Fibroblast of the aortic adventitia (primary cell): ENCODE data around the gene MS4A2. TPM values are rescaled to one million over a fixed set of nuclear protein-coding genes. Genes with fewer than 3 reads are reported as not detected.
"Not testable (repeated sequence)": the region's sequence is repeated elsewhere in the genome, so short reads cannot be mapped to it uniquely, and the experiment has no call there.

Experiments
- DNase-seq: peaks from one replicate; pipeline ENCODE4 v3.0.0-alpha.2; 2010; ENCODE audit warnings: low read depth
- H3K4me3 ChIP-seq: 2 replicates; pipeline ENCODE4 v1.5.1; 2011; ENCODE audit warnings: low read depth, mild to moderate bottlenecking, control low read depth, low read length, moderate library complexity
- CTCF ChIP-seq: IDR thresholded peaks from 2 replicates; pipeline ENCODE4 v1.5.1; 2011; ENCODE audit warnings: mild to moderate bottlenecking, low read length, control low read depth, inconsistent platforms; ENCODE audit not compliant: insufficient read depth
- total RNA-seq: library from RNA; depleted of rRNA; stranded (reverse); fragments of >200 nt; gene quantifications from 2 replicates; pipeline ENCODE4 v1.2.3, GENCODE V29; 2012; ENCODE audit warnings: low replicate concordance

MS4A2 gene
- total RNA-seq, 1 donor, result not detected

- TF ChIP-seq CTCF, result no peak
- H3K4me3 ChIP-seq, result no peak overlapping the region
- no peak for DNase-seq
Measured at GRCh38 chr11:60124802-60125432, 36.5 kb downstream of the MS4A2 start.

- no peak for DNase-seq
- H3K4me3 ChIP-seq, result no peak overlapping the region
- TF ChIP-seq CTCF, result no peak
Measured at GRCh38 chr11:60125956-60126585, 37.6 kb downstream of the MS4A2 start.

GRCh38 chr11:60127311-60127811, 38.9 kb downstream of the MS4A2 start:
- DNase-seq, result no peak
- H3K4me3 ChIP-seq, result no peak overlapping the region
- no peak for TF ChIP-seq CTCF

GRCh38 chr11:60128376-60128775, 39.9 kb downstream of the MS4A2 start:
- TF ChIP-seq CTCF, result no peak
- no peak overlapping the region for H3K4me3 ChIP-seq
- no peak for DNase-seq

GRCh38 chr11:60128866-60129265, 40.4 kb downstream of the MS4A2 start:
- not testable (repeated sequence) for DNase-seq

GRCh38 chr11:60129853-60130252, 41.4 kb downstream of the MS4A2 start:
- no peak for TF ChIP-seq CTCF
- DNase-seq, result no peak

More at GRCh38 chr11:60128866-60129265, 40.4 kb downstream of the MS4A2 start:
- not testable (repeated sequence) for H3K4me3 ChIP-seq

GRCh38 chr11:60130496-60130895, 42.0 kb downstream of the MS4A2 start:
- no peak for TF ChIP-seq CTCF
- no peak for DNase-seq
- H3K4me3 ChIP-seq, result no peak overlapping the region

More at GRCh38 chr11:60129853-60130252, 41.4 kb downstream of the MS4A2 start:
- no peak overlapping the region for H3K4me3 ChIP-seq
